GM21390 (cell line): ENCODE results near the gene LCOR.
A peak's percentile ranks its signal among the peaks of the same experiment; 100 is the strongest.
"Not testable (repeated sequence)": the region's sequence is repeated elsewhere in the genome, so short reads cannot be mapped to it uniquely, and the experiment has no call there.

Experiments
- ATAC-seq: cut with Tn5 transposase; IDR thresholded peaks from one replicate; pipeline ENCODE4 v1.9.1; 2021; ENCODE audit not compliant: unreplicated experiment

The LCOR gene

GRCh38 chr10:96924861-96925260 is 92.8 kb downstream of the LCOR start:
- no peak for ATAC-seq

GRCh38 chr10:96930469-96930868 is 98.4 kb downstream of the LCOR start:
- no peak for ATAC-seq

GRCh38 chr10:96935148-96935547 is 103.0 kb downstream of the LCOR start:
- ATAC-seq: no peak

- no peak for ATAC-seq
Observed at GRCh38 chr10:96935810-96936209, 103.7 kb downstream of the LCOR start.

GRCh38 chr10:96943161-96943560 is 111.1 kb downstream of the LCOR start:
- not testable (repeated sequence) for ATAC-seq

GRCh38 chr10:96947036-96947435 is 114.9 kb downstream of the LCOR start:
- no peak for ATAC-seq

GRCh38 chr10:96949039-96949683 is 117.1 kb downstream of the LCOR start:
- ATAC-seq: no peak

GRCh38 chr10:96951954-96952353 is 119.9 kb downstream of the LCOR start:
- ATAC-seq: no peak

- no peak for ATAC-seq
Observed at GRCh38 chr10:96955794-96956193, 123.7 kb downstream of the LCOR start.

GRCh38 chr10:96958071-96958470 is 126.0 kb downstream of the LCOR start:
- no peak for ATAC-seq

- ATAC-seq: no peak
Observed at GRCh38 chr10:96959733-96960132, 127.6 kb downstream of the LCOR start.

GRCh38 chr10:96960872-96961271 is 128.8 kb downstream of the LCOR start:
- no peak for ATAC-seq

- no peak for ATAC-seq
Observed at GRCh38 chr10:96964131-96964530, 132.0 kb downstream of the LCOR start.

GRCh38 chr10:96967847-96968246 is 135.7 kb downstream of the LCOR start:
- no peak for ATAC-seq

GRCh38 chr10:96968682-96969423 is 136.8 kb downstream of the LCOR start:
- no peak for ATAC-seq

GRCh38 chr10:96971324-96971723 is 139.2 kb downstream of the LCOR start:
- no peak for ATAC-seq

- no peak for ATAC-seq
Observed at GRCh38 chr10:96972264-96972663, 140.2 kb downstream of the LCOR start.

- ATAC-seq: no peak
Observed at GRCh38 chr10:96973809-96974747, 142.0 kb downstream of the LCOR start.

- ATAC-seq: no peak
Observed at GRCh38 chr10:96975136-96975535, 143.0 kb downstream of the LCOR start.

- ATAC-seq: peak; percentile 82
Observed at GRCh38 chr10:96978621-96979154, 146.6 kb downstream of the LCOR start.
